DMS79 treated with DMSO at 0.1 percent for 48 hours (cell line): ENCODE data around the gene PABPC1L2B.
"Not testable (repeated sequence)": the region's sequence is repeated elsewhere in the genome, so short reads cannot be mapped to it uniquely, and the experiment has no call there.

Experiments
- DNase-seq: peaks from one replicate; lab custom pipeline; 2025; lab: John Stamatoyannopoulos, UW

PABPC1L2B gene

GRCh38 chrX:73002733-73003132 is at the start of gene PABPC1L2B:
Gene PABPC1L2B (plus strand): TSS chrX:73002939. CDS start chrX:73003643, 704 bp downstream.
- not testable (repeated sequence) for DNase-seq

GRCh38 chrX:72959971-72960370 is 42.8 kb upstream of the PABPC1L2B start:
- not testable (repeated sequence) for DNase-seq

GRCh38 chrX:72971859-72972258 is 30.9 kb upstream of the PABPC1L2B start:
- DNase-seq = not testable (repeated sequence)

GRCh38 chrX:72974885-72975284 is 27.9 kb upstream of the PABPC1L2B start:
- DNase-seq = not testable (repeated sequence)

GRCh38 chrX:72980894-72981469 is 21.8 kb upstream of the PABPC1L2B start:
- not testable (repeated sequence) for DNase-seq

DNA sequence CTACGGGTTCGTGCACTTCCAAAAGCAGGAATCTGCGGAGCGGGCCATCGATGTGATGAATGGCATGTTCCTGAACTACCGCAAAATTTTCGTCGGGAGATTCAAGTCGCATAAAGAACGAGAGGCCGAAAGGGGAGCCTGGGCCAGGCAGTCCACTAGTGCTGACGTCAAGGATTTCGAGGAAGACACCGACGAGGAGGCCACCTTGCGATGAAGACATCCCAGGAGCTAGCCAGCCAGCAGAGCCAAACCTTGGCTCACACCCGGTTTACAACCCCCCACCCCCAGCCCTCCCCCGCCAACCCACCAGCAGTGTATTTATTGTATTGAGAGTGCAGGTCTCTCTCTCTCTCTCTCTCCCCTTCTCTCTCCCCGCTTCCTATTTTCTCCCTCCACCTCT is 1.3 kb downstream of the PABPC1L2B start:
- DNase-seq = not testable (repeated sequence)

- no peak for DNase-seq
Observed at GRCh38 chrX:73021361-73022092, 18.8 kb downstream of the PABPC1L2B start.

- not testable (repeated sequence) for DNase-seq
Observed at GRCh38 chrX:73022093-73022445, 19.3 kb downstream of the PABPC1L2B start.

- no peak for DNase-seq
Observed at GRCh38 chrX:73028876-73029275, 26.1 kb downstream of the PABPC1L2B start.
